Measurements from ENCODE around the gene CCDC33.

The CCDC33 gene

GRCh38 chr15:74229686-74230085 is 6.4 kb upstream of the CCDC33 start:
- no peaks in the 10 kb centered on the region for H3K36me3 ChIP-seq (ENCODE audit: control insufficient read depth in 2 of 2, insufficient read depth in 1 of 2, low read length in 2 of 2)
- POLR2A ChIA-PET = no interaction called here
- TF ChIP-seq GLI2 (tag by site-specific recombination; IDR thresholded peaks at IDR 0.05; ENCODE audit: borderline replicate concordance, low read depth) (no peak), ZNF23 (tag by site-specific recombination; IDR thresholded peaks at IDR 0.05; ENCODE audit: borderline replicate concordance) (no peak), RBAK (tag by site-specific recombination; IDR thresholded peaks at IDR 0.05) (no peak), ZNF138 (tag by site-specific recombination; IDR thresholded peaks at IDR 0.05; ENCODE audit: borderline replicate concordance) (no peak)
- TF ChIP-seq, protein P1, sequence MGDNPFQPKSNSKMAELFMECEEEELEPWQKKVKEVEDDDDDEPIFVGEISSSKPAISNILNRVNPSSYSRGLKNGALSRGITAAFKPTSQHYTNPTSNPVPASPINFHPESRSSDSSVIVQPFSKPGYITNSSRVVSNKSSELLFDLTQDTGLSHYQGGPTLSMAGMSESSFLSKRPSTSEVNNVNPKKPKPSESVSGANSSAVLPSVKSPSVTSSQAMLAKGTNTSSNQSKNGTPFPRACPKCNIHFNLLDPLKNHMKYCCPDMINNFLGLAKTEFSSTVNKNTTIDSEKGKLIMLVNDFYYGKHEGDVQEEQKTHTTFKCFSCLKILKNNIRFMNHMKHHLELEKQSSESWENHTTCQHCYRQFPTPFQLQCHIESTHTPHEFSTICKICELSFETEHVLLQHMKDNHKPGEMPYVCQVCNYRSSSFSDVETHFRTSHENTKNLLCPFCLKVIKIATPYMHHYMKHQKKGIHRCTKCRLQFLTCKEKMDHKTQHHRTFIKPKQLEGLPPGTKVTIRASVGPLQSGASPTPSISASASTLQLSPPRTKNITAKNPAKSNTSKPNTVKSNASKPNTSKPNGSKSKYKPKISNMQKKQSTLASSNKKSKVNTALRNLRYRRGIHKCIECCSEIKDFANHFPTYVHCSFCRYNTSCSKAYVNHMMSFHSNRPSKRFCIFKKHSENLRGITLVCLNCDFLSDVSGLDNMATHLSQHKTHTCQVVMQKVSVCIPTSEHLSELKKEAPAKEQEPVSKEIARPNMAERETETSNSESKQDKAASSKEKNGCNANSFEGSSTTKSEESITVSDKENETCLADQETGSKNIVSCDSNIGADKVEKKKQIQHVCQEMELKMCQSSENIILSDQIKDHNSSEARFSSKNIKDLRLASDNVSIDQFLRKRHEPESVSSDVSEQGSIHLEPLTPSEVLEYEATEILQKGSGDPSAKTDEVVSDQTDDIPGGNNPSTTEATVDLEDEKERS (tag by site-specific recombination; IDR thresholded peaks at IDR 0.05) = no peak
- no peak overlapping the region for H3K4me3 ChIP-seq (ENCODE audit: low read depth, low read length)
- CTCF ChIA-PET = interaction anchor here (1.2 kb wide), 2 partner anchors 10 to 78 kb away, joined by 3 read pairs; no protein-coding TSS in a partner anchor
- H3K9me3 ChIP-seq (ENCODE audit: control insufficient read depth, insufficient read depth, low read depth, low read length) = no peaks in the 10 kb centered on the region
- no peak overlapping the region; the same call in 1 of the 2 replicates for H3K27ac ChIP-seq (ENCODE audit: extremely low read depth, low read depth, low read length)
- H3K4me1 ChIP-seq (ENCODE audit: control insufficient read depth, insufficient read depth, low read length) = peaks cover 13% of the 10 kb centered on the region

- H3K36me3 ChIP-seq (ENCODE audit: control insufficient read depth in 2 of 2, insufficient read depth in 1 of 2, low read length in 2 of 2) = no peaks in the 10 kb centered on the region
- no peak for TF ChIP-seq ZNF146 (tag by site-specific recombination; IDR thresholded peaks at IDR 0.05)
- no peak for TF ChIP-seq ZNF416 (tag by site-specific recombination; IDR thresholded peaks at IDR 0.05)
- no peak for TF ChIP-seq ZNF221 (tag by site-specific recombination; IDR thresholded peaks at IDR 0.05; ENCODE audit: borderline replicate concordance)
- TF ChIP-seq HOXA7 (CRISPR knock-in tag; IDR thresholded peaks at IDR 0.05; ENCODE audit: borderline replicate concordance) = no peak
- no peak for TF ChIP-seq ZNF513 (tag by site-specific recombination; IDR thresholded peaks at IDR 0.05)
- no peak for TF ChIP-seq ZNF837 (tag by site-specific recombination; IDR thresholded peaks at IDR 0.05)
- no peak for TF ChIP-seq ZSCAN18 (tag by site-specific recombination; IDR thresholded peaks at IDR 0.05)
- TF ChIP-seq ZNF585B (tag by site-specific recombination; IDR thresholded peaks at IDR 0.05) = no peak
- TF ChIP-seq HOXC10 (CRISPR knock-in tag; IDR thresholded peaks at IDR 0.05) = no peak
- no peak for TF ChIP-seq ZNF433 (tag by site-specific recombination; IDR thresholded peaks at IDR 0.05; ENCODE audit: low read depth)
- TF ChIP-seq ZNF692 (tag by site-specific recombination; IDR thresholded peaks at IDR 0.05) = no peak
- TF ChIP-seq, protein P2, sequence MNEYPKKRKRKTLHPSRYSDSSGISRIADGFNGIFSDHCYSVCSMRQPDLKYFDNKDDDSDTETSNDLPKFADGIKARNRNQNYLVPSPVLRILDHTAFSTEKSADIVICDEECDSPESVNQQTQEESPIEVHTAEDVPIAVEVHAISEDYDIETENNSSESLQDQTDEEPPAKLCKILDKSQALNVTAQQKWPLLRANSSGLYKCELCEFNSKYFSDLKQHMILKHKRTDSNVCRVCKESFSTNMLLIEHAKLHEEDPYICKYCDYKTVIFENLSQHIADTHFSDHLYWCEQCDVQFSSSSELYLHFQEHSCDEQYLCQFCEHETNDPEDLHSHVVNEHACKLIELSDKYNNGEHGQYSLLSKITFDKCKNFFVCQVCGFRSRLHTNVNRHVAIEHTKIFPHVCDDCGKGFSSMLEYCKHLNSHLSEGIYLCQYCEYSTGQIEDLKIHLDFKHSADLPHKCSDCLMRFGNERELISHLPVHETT (tag by site-specific recombination; IDR thresholded peaks at IDR 0.05) = no peak
- no peak for TF ChIP-seq ZNF660 (tag by site-specific recombination; IDR thresholded peaks at IDR 0.05)
- no peak for TF ChIP-seq TCF7L2 (IDR thresholded peaks at IDR 0.05; ENCODE audit: borderline replicate concordance, low read depth, low read length)
- TF ChIP-seq OVOL3 (tag by site-specific recombination; IDR thresholded peaks at IDR 0.05) = no peak
- TF ChIP-seq ZNF341 (tag by site-specific recombination; IDR thresholded peaks at IDR 0.05; ENCODE audit: low read depth) = no peak
- no peak for TF ChIP-seq ZNF248 (tag by site-specific recombination; IDR thresholded peaks at IDR 0.05)
- no peak for TF ChIP-seq ZNF560 (tag by site-specific recombination; IDR thresholded peaks at IDR 0.05; ENCODE audit: borderline replicate concordance)
- peaks cover 13% of the 10 kb centered on the region for H3K4me1 ChIP-seq (ENCODE audit: control insufficient read depth, insufficient read depth, low read length)
- H3K9me3 ChIP-seq (ENCODE audit: control insufficient read depth, insufficient read depth, low read depth, low read length) = no peaks in the 10 kb centered on the region
- CTCF ChIA-PET = no interaction called here
- POLR2A ChIA-PET = no interaction called here
- no peak overlapping the region for H3K4me3 ChIP-seq (ENCODE audit: low read depth, low read length)
- H3K27ac ChIP-seq (ENCODE audit: extremely low read depth, low read depth, low read length) = no peak overlapping the region
These were observed 4.7 kb upstream of the CCDC33 start for GRCh38 chr15:74231475-74231874.
